GM21737 (cell line): ENCODE data around the gene SEMA3D.

Experiments used
- ATAC-seq: cut with Tn5 transposase; IDR thresholded peaks from one replicate; pipeline ENCODE4 v1.9.1; 2021; ENCODE audit warnings: mild to moderate bottlenecking, moderate library complexity; ENCODE audit not compliant: unreplicated experiment

SEMA3D gene

GRCh38 chr7:85039196-85039923, 147.5 kb downstream of the SEMA3D start:
- ATAC-seq: no peak

GRCh38 chr7:85038466-85038865, 148.4 kb downstream of the SEMA3D start:
- ATAC-seq: no peak

- no peak for ATAC-seq
Measured at GRCh38 chr7:85033263-85033662, 153.6 kb downstream of the SEMA3D start.

- ATAC-seq: no peak
Measured at GRCh38 chr7:85031475-85031874, 155.4 kb downstream of the SEMA3D start.

- no peak for ATAC-seq
Measured at GRCh38 chr7:85030893-85031292, 156.0 kb downstream of the SEMA3D start.

GRCh38 chr7:85025312-85025756, 161.5 kb downstream of the SEMA3D start:
- ATAC-seq: no peak

GRCh38 chr7:85023916-85024315, 162.9 kb downstream of the SEMA3D start:
- no peak for ATAC-seq

- no peak for ATAC-seq
Measured at GRCh38 chr7:85023066-85023712, 163.7 kb downstream of the SEMA3D start.

- ATAC-seq: no peak
Measured at GRCh38 chr7:85022064-85022697, 164.7 kb downstream of the SEMA3D start.

- no peak for ATAC-seq
Measured at GRCh38 chr7:85021101-85021704, 165.7 kb downstream of the SEMA3D start.

- no peak for ATAC-seq
Measured at GRCh38 chr7:85019778-85020177, 167.1 kb downstream of the SEMA3D start.

GRCh38 chr7:85019176-85019575, 167.7 kb downstream of the SEMA3D start:
- no peak for ATAC-seq

- no peak for ATAC-seq
Measured at GRCh38 chr7:85018498-85018897, 168.4 kb downstream of the SEMA3D start.

- ATAC-seq: no peak
Measured at GRCh38 chr7:85016286-85016685, 170.6 kb downstream of the SEMA3D start.

GRCh38 chr7:85014936-85015660, 171.8 kb downstream of the SEMA3D start:
- ATAC-seq: no peak

- no peak for ATAC-seq
Measured at GRCh38 chr7:85011127-85011526, 175.7 kb downstream of the SEMA3D start.

GRCh38 chr7:85010306-85010705, 176.6 kb downstream of the SEMA3D start:
- no peak for ATAC-seq

GRCh38 chr7:85006754-85007153, 180.1 kb downstream of the SEMA3D start:
- ATAC-seq: no peak

GRCh38 chr7:85004402-85004801, 182.5 kb downstream of the SEMA3D start:
- no peak for ATAC-seq

- no peak for ATAC-seq
Measured at GRCh38 chr7:85001495-85002345, 185.1 kb downstream of the SEMA3D start.
